HUES48 (cell line): ENCODE results near the gene RCAN2.

Experiments
- H3K27ac ChIP-seq: one replicate; pipeline ENCODE4 v1.7.0; 2013; ENCODE audit warnings: low read depth, low read length, inconsistent platforms
- H3K27me3 ChIP-seq: 2 replicates; pipeline ENCODE4 v1.6.1; 2013; ENCODE audit warnings: mild to moderate bottlenecking, low read length; ENCODE audit not compliant: control insufficient read depth, insufficient read depth
- H3K36me3 ChIP-seq: 2 replicates; pipeline ENCODE4 v1.6.1; 2013; ENCODE audit warnings: low read length; ENCODE audit not compliant: control insufficient read depth, insufficient read depth
- H3K4me1 ChIP-seq: 2 replicates; pipeline ENCODE4 v1.6.1; 2013; ENCODE audit warnings: mild to moderate bottlenecking, low read length; ENCODE audit not compliant: control insufficient read depth, insufficient read depth
- H3K4me3 ChIP-seq: 2 replicates; pipeline ENCODE4 v1.5.1; 2013; ENCODE audit warnings: mild to moderate bottlenecking, low read depth, low read length
- H3K9ac ChIP-seq: 2 replicates; pipeline ENCODE4 v1.6.1; 2013; ENCODE audit warnings: mild to moderate bottlenecking, low read depth, low read length, moderate library complexity
- H3K9me3 ChIP-seq: 2 replicates; pipeline ENCODE4 v1.6.1; 2013; ENCODE audit warnings: low read length; ENCODE audit not compliant: control insufficient read depth, insufficient read depth

The RCAN2 gene

GRCh38 chr6:46270336-46270735 is 220.9 kb downstream of the RCAN2 start:
- Histone ChIP-seq H3K27ac (no peak overlapping the region), H3K4me3 (no peak overlapping the region), H3K36me3 (no peaks in the 10 kb centered on the region)

GRCh38 chr6:46269447-46270229 is 221.6 kb downstream of the RCAN2 start:
- H3K4me3 ChIP-seq = no peak overlapping the region
- H3K9me3 ChIP-seq = no peaks in the 10 kb centered on the region
- H3K36me3 ChIP-seq = no peaks in the 10 kb centered on the region
- H3K9ac ChIP-seq = no peak overlapping the region
- no peaks in the 10 kb centered on the region for H3K27me3 ChIP-seq
- no peaks in the 10 kb centered on the region for H3K4me1 ChIP-seq
- no peak overlapping the region for H3K27ac ChIP-seq

More at GRCh38 chr6:46270336-46270735, 220.9 kb downstream of the RCAN2 start:
- H3K4me1 ChIP-seq = no peaks in the 10 kb centered on the region
- H3K27me3 ChIP-seq = no peaks in the 10 kb centered on the region
- no peak overlapping the region for H3K9ac ChIP-seq
- H3K9me3 ChIP-seq = no peaks in the 10 kb centered on the region

GRCh38 chr6:46267515-46267914 is 223.7 kb downstream of the RCAN2 start:
- H3K27ac ChIP-seq = no peak overlapping the region
- no peak overlapping the region for H3K9ac ChIP-seq
- H3K36me3 ChIP-seq = no peaks in the 10 kb centered on the region
- no peaks in the 10 kb centered on the region for H3K4me1 ChIP-seq
- no peaks in the 10 kb centered on the region for H3K27me3 ChIP-seq
- no peak overlapping the region for H3K4me3 ChIP-seq
- no peaks in the 10 kb centered on the region for H3K9me3 ChIP-seq

GRCh38 chr6:46265373-46265772 is 225.9 kb downstream of the RCAN2 start:
- no peaks in the 10 kb centered on the region for H3K27me3 ChIP-seq
- H3K4me3 ChIP-seq = no peak overlapping the region
- H3K9me3 ChIP-seq = no peaks in the 10 kb centered on the region
- no peaks in the 10 kb centered on the region for H3K4me1 ChIP-seq
- no peak overlapping the region for H3K27ac ChIP-seq
- no peak overlapping the region for H3K9ac ChIP-seq
- no peaks in the 10 kb centered on the region for H3K36me3 ChIP-seq

- Histone ChIP-seq H3K36me3 (no peaks in the 10 kb centered on the region), H3K27me3 (no peaks in the 10 kb centered on the region), H3K4me3 (no peak overlapping the region), H3K9me3 (no peaks in the 10 kb centered on the region), H3K4me1 (no peaks in the 10 kb centered on the region), H3K9ac (no peak overlapping the region), H3K27ac (no peak overlapping the region)
Measured at GRCh38 chr6:46263707-46264086, 227.6 kb downstream of the RCAN2 start.

GRCh38 chr6:46262928-46263706 is 228.1 kb downstream of the RCAN2 start:
- H3K9ac ChIP-seq = no peak overlapping the region
- H3K27ac ChIP-seq = no peak overlapping the region
- no peaks in the 10 kb centered on the region for H3K4me1 ChIP-seq
- H3K9me3 ChIP-seq = no peaks in the 10 kb centered on the region
- no peak overlapping the region for H3K4me3 ChIP-seq
- H3K27me3 ChIP-seq = no peaks in the 10 kb centered on the region
- no peaks in the 10 kb centered on the region for H3K36me3 ChIP-seq

GRCh38 chr6:46258249-46258648 is 233.0 kb downstream of the RCAN2 start:
- H3K36me3 ChIP-seq = no peaks in the 10 kb centered on the region
- H3K4me3 ChIP-seq = no peak overlapping the region
- H3K9me3 ChIP-seq = no peaks in the 10 kb centered on the region
- H3K9ac ChIP-seq = no peak overlapping the region
- H3K4me1 ChIP-seq = no peaks in the 10 kb centered on the region
- no peak overlapping the region for H3K27ac ChIP-seq
- no peaks in the 10 kb centered on the region for H3K27me3 ChIP-seq

- Histone ChIP-seq H3K27me3 (no peaks in the 10 kb centered on the region), H3K9me3 (no peaks in the 10 kb centered on the region), H3K4me3 (no peak overlapping the region), H3K36me3 (no peaks in the 10 kb centered on the region), H3K4me1 (no peaks in the 10 kb centered on the region), H3K9ac (no peak overlapping the region), H3K27ac (no peak overlapping the region)
Measured at GRCh38 chr6:46255528-46255927, 235.7 kb downstream of the RCAN2 start.

GRCh38 chr6:46254946-46255345 is 236.3 kb downstream of the RCAN2 start:
- Histone ChIP-seq H3K27ac (no peak overlapping the region), H3K27me3 (no peaks in the 10 kb centered on the region)

GRCh38 chr6:46254331-46254730 is 236.9 kb downstream of the RCAN2 start:
- Histone ChIP-seq H3K27ac (no peak overlapping the region), H3K27me3 (no peaks in the 10 kb centered on the region), H3K4me3 (no peak overlapping the region), H3K9ac (no peak overlapping the region), H3K9me3 (no peaks in the 10 kb centered on the region), H3K4me1 (no peaks in the 10 kb centered on the region), H3K36me3 (no peaks in the 10 kb centered on the region)

More at GRCh38 chr6:46254946-46255345, 236.3 kb downstream of the RCAN2 start:
- no peaks in the 10 kb centered on the region for H3K9me3 ChIP-seq
- H3K9ac ChIP-seq = no peak overlapping the region
- H3K36me3 ChIP-seq = no peaks in the 10 kb centered on the region
- H3K4me1 ChIP-seq = no peaks in the 10 kb centered on the region
- no peak overlapping the region for H3K4me3 ChIP-seq
